Mesodermal cell (in vitro differentiated cells): ENCODE results near the gene ZCCHC7.
"Not testable (repeated sequence)": the region's sequence is repeated elsewhere in the genome, so short reads cannot be mapped to it uniquely, and the experiment has no call there.

Experiments used
- H3K27ac ChIP-seq: 2 replicates; pipeline ENCODE4 v1.7.0; 2013; ENCODE audit warnings: mild to moderate bottlenecking, low read depth, low read length, moderate library complexity; ENCODE audit not compliant: severe bottlenecking
- H3K36me3 ChIP-seq: 2 replicates; pipeline ENCODE4 v1.7.1; 2013; ENCODE audit warnings: mild to moderate bottlenecking, low read length, moderate library complexity; ENCODE audit not compliant: control insufficient read depth, insufficient read depth
- H3K4me1 ChIP-seq: one replicate; pipeline ENCODE4 v1.7.1; 2013; ENCODE audit warnings: mild to moderate bottlenecking, low read length; ENCODE audit not compliant: insufficient read depth, control insufficient read depth, poor library complexity, severe bottlenecking
- H3K4me3 ChIP-seq: 2 replicates; pipeline ENCODE4 v1.7.0; 2013; ENCODE audit warnings: low read length, control low read depth, mild to moderate bottlenecking; ENCODE audit not compliant: insufficient read depth, poor library complexity, severe bottlenecking; ENCODE audit errors: extremely low read depth
- H3K9me3 ChIP-seq: 2 replicates; pipeline ENCODE4 v1.7.1; 2013; ENCODE audit warnings: mild to moderate bottlenecking, low read length, moderate library complexity; ENCODE audit not compliant: control insufficient read depth
- WGBS, 2 experiments: methylation state at CpG; one replicate each; pipeline ENCODE4 v1.1.5; 2013; ENCODE audit warnings: missing lambda C conversion rate in 2 of 2; ENCODE audit not compliant: insufficient coverage in 2 of 2; 5-methylcytosine and 5-hydroxymethylcytosine counted together

The ZCCHC7 gene

GRCh38 chr9:37096628-37097027, 23.7 kb upstream of the ZCCHC7 start:
- Histone ChIP-seq H3K36me3 (no peaks in the 10 kb centered on the region), H3K4me3 (no peak overlapping the region), H3K9me3 (no peaks in the 10 kb centered on the region), H3K4me1 (no peaks in the 10 kb centered on the region), H3K27ac (no peak overlapping the region)
- WGBS, 2 experiments, result 87 to 88% methylated on average over 2 to 4 of the region's 4 CpGs

DNA sequence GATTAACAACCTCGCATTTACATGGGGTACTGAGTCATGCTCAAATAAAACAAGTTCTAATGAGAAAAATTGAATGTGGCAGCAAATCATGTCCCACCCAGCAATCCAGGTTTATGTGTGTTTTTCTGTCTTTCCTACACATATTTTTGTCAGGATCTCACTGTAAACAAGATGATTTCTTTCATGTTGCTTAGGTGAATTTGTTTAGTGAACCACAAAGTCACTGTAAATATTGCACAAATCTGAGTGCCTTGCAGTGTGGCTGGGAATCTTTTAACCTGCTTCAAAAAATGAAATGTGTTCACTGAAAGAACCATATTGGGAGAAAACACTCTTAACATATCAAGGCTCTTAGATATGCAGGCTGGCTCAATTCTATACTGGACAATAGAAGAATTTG, 23.1 kb upstream of the ZCCHC7 start:
- Histone ChIP-seq H3K4me3 (no peak overlapping the region), H3K27ac (no peak overlapping the region), H3K36me3 (no peaks in the 10 kb centered on the region), H3K9me3 (no peaks in the 10 kb centered on the region), H3K4me1 (no peaks in the 10 kb centered on the region)
- no CpG with 5 or more reads among the region's 1 CpG for WGBS, 2 experiments

- no peaks in the 10 kb centered on the region for H3K9me3 ChIP-seq
- H3K36me3 ChIP-seq, result no peaks in the 10 kb centered on the region
- H3K4me3 ChIP-seq, result no peak overlapping the region
- WGBS, 2 experiments, result 43 to 100% methylated on average over 1 of the region's 2 CpGs
- H3K27ac ChIP-seq, result no peak overlapping the region
- peaks cover 6% of the 10 kb centered on the region for H3K4me1 ChIP-seq
These were observed 20.0 kb upstream of the ZCCHC7 start for GRCh38 chr9:37100327-37100726.

GRCh38 chr9:37100741-37101140, 19.6 kb upstream of the ZCCHC7 start:
- WGBS, 2 experiments, result 100% methylated on average over 1 of the region's 2 CpGs; no CpG with 5 or more reads in 1 of the 2 experiments
- H3K4me3 ChIP-seq, result no peak overlapping the region

GRCh38 chr9:37102486-37102885, 17.9 kb upstream of the ZCCHC7 start:
- 100% methylated on average over 1 of the region's 3 CpGs for WGBS, 2 experiments

More at GRCh38 chr9:37100741-37101140, 19.6 kb upstream of the ZCCHC7 start:
- Histone ChIP-seq H3K4me1 (peaks cover 6% of the 10 kb centered on the region), H3K27ac (no peak overlapping the region), H3K36me3 (no peaks in the 10 kb centered on the region), H3K9me3 (no peaks in the 10 kb centered on the region)

GRCh38 chr9:37104183-37104889, 16.0 kb upstream of the ZCCHC7 start:
- peaks cover 6% of the 10 kb centered on the region for H3K4me1 ChIP-seq

More at GRCh38 chr9:37102486-37102885, 17.9 kb upstream of the ZCCHC7 start:
- H3K9me3 ChIP-seq, result no peaks in the 10 kb centered on the region
- no peak overlapping the region for H3K4me3 ChIP-seq
- no peaks in the 10 kb centered on the region for H3K36me3 ChIP-seq
- H3K4me1 ChIP-seq, result peaks cover 6% of the 10 kb centered on the region
- no peak overlapping the region for H3K27ac ChIP-seq

DNA sequence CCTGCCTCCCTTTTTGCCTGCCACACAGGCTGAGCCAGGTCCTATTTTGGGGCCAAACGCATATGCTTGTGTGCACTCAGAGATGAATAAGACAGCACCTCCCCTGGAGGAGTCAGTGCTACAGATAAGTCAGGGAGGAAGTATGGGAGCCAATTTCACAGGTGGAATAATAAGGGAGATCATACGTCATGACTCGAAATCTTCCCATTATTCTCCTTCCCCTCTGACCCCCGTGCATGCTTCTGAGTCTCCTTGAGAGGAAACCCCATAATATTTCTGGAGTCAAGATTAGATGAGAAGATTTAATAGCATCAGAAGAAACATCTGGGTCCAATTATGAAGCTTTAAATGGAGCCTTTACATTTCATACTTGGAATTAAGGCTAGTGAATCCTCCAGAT, 15.1 kb upstream of the ZCCHC7 start:
- 100% methylated on average over 1 of the region's 4 CpGs; no CpG with 5 or more reads in 1 of the 2 experiments for WGBS, 2 experiments
- Histone ChIP-seq H3K9me3 (peaks cover 4% of the 10 kb centered on the region), H3K27ac (no peak overlapping the region), H3K4me1 (peaks cover 6% of the 10 kb centered on the region), H3K36me3 (no peaks in the 10 kb centered on the region), H3K4me3 (no peak overlapping the region)

More at GRCh38 chr9:37104183-37104889, 16.0 kb upstream of the ZCCHC7 start:
- Histone ChIP-seq H3K36me3 (no peaks in the 10 kb centered on the region), H3K9me3 (peaks cover 4% of the 10 kb centered on the region), H3K27ac (no peak overlapping the region), H3K4me3 (no peak overlapping the region)

DNA sequence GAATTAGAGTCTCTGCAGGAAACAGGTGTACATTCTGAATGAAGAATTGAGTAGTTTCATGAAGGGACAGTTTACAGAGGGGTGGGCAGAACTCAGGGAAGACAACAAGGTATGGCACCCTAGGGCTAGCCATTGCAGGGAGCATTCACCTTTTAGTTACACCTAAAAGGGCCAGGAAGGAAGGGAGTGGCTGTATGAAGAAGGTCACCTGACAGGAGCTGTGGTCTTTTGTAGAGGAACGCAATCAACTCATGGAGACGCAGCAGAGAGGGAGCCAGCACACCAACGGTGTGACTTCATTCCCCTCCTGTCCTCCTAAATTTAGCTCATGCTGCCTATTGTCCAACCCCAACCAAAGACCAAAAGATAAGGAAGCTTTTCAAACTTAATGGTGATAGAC, 12.7 kb upstream of the ZCCHC7 start:
- Histone ChIP-seq H3K9me3 (peaks cover 4% of the 10 kb centered on the region), H3K4me3 (no peak overlapping the region), H3K4me1 (peaks cover 6% of the 10 kb centered on the region), H3K36me3 (no peaks in the 10 kb centered on the region), H3K27ac (no peak overlapping the region)
- 75 to 77% methylated on average over 3 of the region's 3 CpGs for WGBS, 2 experiments

- 80 to 100% methylated on average over 1 of the region's 4 CpGs for WGBS, 2 experiments
- H3K4me1 ChIP-seq, H3K9me3 ChIP-seq, H3K4me3 ChIP-seq, H3K27ac ChIP-seq, H3K36me3 ChIP-seq: not testable (repeated sequence)
These were observed 5.9 kb upstream of the ZCCHC7 start for GRCh38 chr9:37114442-37114841.

DNA sequence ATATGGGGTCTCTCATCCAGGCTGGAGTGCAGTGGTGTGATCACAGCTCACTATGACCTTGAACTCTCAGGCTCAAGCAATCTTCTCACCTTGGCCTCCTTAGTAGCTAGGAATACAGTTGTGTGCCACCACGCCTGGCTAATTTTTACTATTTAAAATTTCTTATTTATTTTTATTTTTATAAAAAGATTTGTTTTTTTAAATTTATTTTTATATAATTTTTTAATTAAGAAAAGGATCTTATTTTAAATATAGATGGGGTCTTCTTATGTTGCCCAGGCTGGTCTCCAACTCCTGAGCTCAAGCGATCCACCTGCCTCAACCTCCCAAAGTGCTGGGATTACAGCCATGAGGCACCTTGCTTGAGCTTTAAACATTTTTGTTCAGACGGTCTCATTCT, 2.4 kb upstream of the ZCCHC7 start:
- WGBS, 2 experiments, result 75 to 92% methylated on average over 2 of the region's 3 CpGs
- Histone ChIP-seq H3K4me3 (no peak overlapping the region), H3K9me3 (peaks cover 5% of the 10 kb centered on the region), H3K36me3 (no peaks in the 10 kb centered on the region), H3K4me1 (peaks cover 5% of the 10 kb centered on the region), H3K27ac (no peak overlapping the region)

GRCh38 chr9:37119360-37119759, 1.0 kb upstream of the ZCCHC7 start:
- H3K4me3 ChIP-seq, result no peak overlapping the region
- H3K36me3 ChIP-seq, result no peaks in the 10 kb centered on the region
- H3K27ac ChIP-seq, result peak overlapping the region; percentile 91
- WGBS, 2 experiments, result 84 to 92% methylated on average over 3 of the region's 9 CpGs
- H3K9me3 ChIP-seq, result peaks cover 5% of the 10 kb centered on the region
- H3K4me1 ChIP-seq, result peaks cover 5% of the 10 kb centered on the region
